DND-41 (cell line): Measurements from ENCODE around the gene RNF2.

ENCODE experiments used
- ATAC-seq: fragments of 200-7000 bp; cut with Tn5 transposase; 3 replicates; pipeline ENCODE4 v1.9.1; 2021; ENCODE audit warnings: low read depth; ENCODE audit not compliant: insufficient read depth
- DNase-seq: peaks from one replicate; pipeline ENCODE4 v3.0.0-alpha.2; 2020
- H2AFZ ChIP-seq: 2 replicates; pipeline ENCODE4 v1.6.0; 2012; ENCODE audit warnings: low read depth, low read length
- H3K27ac ChIP-seq: 2 replicates; pipeline ENCODE4 v1.5.1; 2012; ENCODE audit warnings: low read length, inconsistent platforms
- H3K27me3 ChIP-seq: fragments of 200-600 bp; sonication (generic); 2 replicates; pipeline ENCODE4 v1.6.0; 2012; ENCODE audit warnings: low read length, mild to moderate bottlenecking, inconsistent platforms; ENCODE audit not compliant: insufficient read depth, poor library complexity
- H3K36me3 ChIP-seq: 2 replicates; pipeline ENCODE4 v1.5.1; 2012; ENCODE audit warnings: low read length, inconsistent platforms; ENCODE audit not compliant: insufficient read depth
- H3K4me1 ChIP-seq: 2 replicates; pipeline ENCODE4 v1.5.1; 2012; ENCODE audit warnings: mild to moderate bottlenecking, low read length; ENCODE audit not compliant: insufficient read depth
- H3K4me2 ChIP-seq: 2 replicates; pipeline ENCODE4 v1.6.0; 2012; ENCODE audit warnings: mild to moderate bottlenecking, moderate library complexity, low read length, inconsistent platforms; ENCODE audit not compliant: insufficient read depth
- H3K4me3 ChIP-seq, 2 experiments: fragments of 200-600 bp in 1 of 2; shearing (Covaris generic) in 1 of 2; 2 replicates each; pipeline ENCODE4 v1.5.1; 2012 to 2016; ENCODE audit warnings: inconsistent platforms in 2 of 2, low read length in 2 of 2, mild to moderate bottlenecking in 2 of 2, low read depth in 1 of 2, moderate library complexity in 1 of 2
- H3K79me2 ChIP-seq: 2 replicates; pipeline ENCODE4 v1.6.0; 2012; ENCODE audit warnings: low read length, inconsistent platforms; ENCODE audit not compliant: insufficient read depth
- H3K9ac ChIP-seq: 2 replicates; pipeline ENCODE4 v1.6.0; 2012; ENCODE audit warnings: low read depth, mild to moderate bottlenecking, inconsistent platforms, low read length, moderate library complexity
- H3K9me3 ChIP-seq: 2 replicates; pipeline ENCODE4 v1.5.1; 2012; ENCODE audit warnings: low read length, moderate library complexity, mild to moderate bottlenecking, inconsistent platforms; ENCODE audit not compliant: insufficient read depth, severe bottlenecking
- H4K20me1 ChIP-seq: 2 replicates; pipeline ENCODE4 v1.6.0; 2012; ENCODE audit warnings: low read length; ENCODE audit not compliant: insufficient read depth
- CTCF ChIP-seq: IDR thresholded peaks from 2 replicates; pipeline ENCODE4 v1.5.1; 2012; ENCODE audit warnings: borderline replicate concordance, low read length, moderate library complexity, mild to moderate bottlenecking; ENCODE audit not compliant: poor library complexity, severe bottlenecking; ENCODE audit errors: extremely low read depth
- EZH2 ChIP-seq: IDR thresholded peaks from 3 replicates; pipeline ENCODE4 v1.6.1; 2012; ENCODE audit warnings: borderline replicate concordance, low read depth, mild to moderate bottlenecking, moderate library complexity, low read length, inconsistent platforms; ENCODE audit not compliant: severe bottlenecking

Gene RNF2

GRCh38 chr1:185044387-185044786 lies 971 bp upstream of the RNF2 start:
- Histone ChIP-seq H3K79me2 (peaks cover 36% of the 10 kb centered on the region), H3K4me3 (no peak overlapping the region), H2AFZ (peak overlapping the region; percentile 87), H4K20me1 (peaks cover 17% of the 10 kb centered on the region; the same call in 1 of the 2 replicates), H3K4me2 (0 out of 2 replicates have a peak overlapping the region, but pooled peaks have one; percentile 78), H3K27me3 (no peaks in the 10 kb centered on the region), H3K36me3 (no peaks in the 10 kb centered on the region; the same call in 1 of the 2 replicates), H3K4me1 (peaks cover 25% of the 10 kb centered on the region), H3K9ac (no peak overlapping the region), H3K27ac (no peak overlapping the region), H3K9me3 (no peaks in the 10 kb centered on the region)
- ATAC-seq: no peak
- TF ChIP-seq CTCF (no peak), EZH2 (no peak)
- DNase-seq: no peak

GRCh38 chr1:185045814-185046492 lies 595 bp downstream of the RNF2 start:
- Histone ChIP-seq H3K79me2 (peaks cover 52% of the 10 kb centered on the region), H3K27me3 (no peaks in the 10 kb centered on the region), H3K4me3 (peak overlapping the region; percentile 80 to 91), H3K4me1 (peaks cover 28% of the 10 kb centered on the region), H3K4me2 (peak overlapping the region; percentile 78), H3K27ac (peak overlapping the region; percentile 68), H3K36me3 (no peaks in the 10 kb centered on the region; the same call in 1 of the 2 replicates), H4K20me1 (peaks cover 25% of the 10 kb centered on the region; the same call in 1 of the 2 replicates), H3K9ac (peak overlapping the region; percentile 88), H3K9me3 (no peaks in the 10 kb centered on the region), H2AFZ (peak overlapping the region; percentile 87)
- DNase-seq (peak; percentile 52), ATAC-seq (peak; percentile 47)
- TF ChIP-seq CTCF (no peak), EZH2 (no peak)

- Histone ChIP-seq H3K27ac (peak overlapping the region; percentile 68; the same call in 1 of the 2 replicates), H2AFZ (no peak overlapping the region)
- TF ChIP-seq EZH2 (no peak), CTCF (no peak)
Measured at GRCh38 chr1:185046668-185047067, 1.3 kb downstream of the RNF2 start.

More at GRCh38 chr1:185046668-185047067, 1.3 kb downstream of the RNF2 start:
- no peaks in the 10 kb centered on the region for H3K27me3 ChIP-seq
- no peaks in the 10 kb centered on the region; the same call in 1 of the 2 replicates for H3K36me3 ChIP-seq
- peaks cover 59% of the 10 kb centered on the region for H3K79me2 ChIP-seq
- peak overlapping the region; percentile 78 for H3K4me2 ChIP-seq
- no peaks in the 10 kb centered on the region for H3K9me3 ChIP-seq
- H4K20me1 ChIP-seq: peaks cover 25% of the 10 kb centered on the region; the same call in 1 of the 2 replicates
- H3K4me1 ChIP-seq: peaks cover 28% of the 10 kb centered on the region
- no peak for DNase-seq
- peak overlapping the region; percentile 80 to 91; a peak in 3 of 4 replicates for H3K4me3 ChIP-seq
- peak overlapping the region; percentile 88 for H3K9ac ChIP-seq
- ATAC-seq: no peak
